K562 (cell line): Measurements from ENCODE around the gene RALGAPB. TPM values are rescaled to one million over a fixed set of nuclear protein-coding genes. Genes with fewer than 3 reads are reported as not detected.

Source experiments
- ATF6 ChIP-seq: sonication (generic); formaldehyde crosslinking; IDR thresholded peaks from 2 replicates; pipeline ENCODE4 v1.4.0; 2020; ENCODE audit warnings: mild to moderate bottlenecking, missing genetic modification reagents
- CC2D1A ChIP-seq: fragments of 450-650 bp; IDR thresholded peaks from 2 replicates; pipeline ENCODE4 v1.6.1; 2017; ENCODE audit warnings: mild to moderate bottlenecking
- CREB1 ChIP-seq, 2 experiments: sonication (generic) in 1 of 2; formaldehyde crosslinking in 1 of 2; IDR thresholded peaks; 2 replicates each; pipeline versions ENCODE4 v1.6.1 to v1.8.0; 2012 to 2022; ENCODE audit warnings: inconsistent platforms in 1 of 2, mild to moderate bottlenecking in 1 of 2, missing genetic modification reagents in 1 of 2, moderate library complexity in 1 of 2
- DPF2 ChIP-seq: fragments of 450-650 bp; IDR thresholded peaks from 2 replicates; pipeline ENCODE4 v1.6.1; 2016
- E4F1 ChIP-seq: fragments of 250-450 bp; sonication (Bioruptor Pico); IDR thresholded peaks from 2 replicates; pipeline ENCODE4 v1.5.0; 2021; ENCODE audit warnings: mild to moderate bottlenecking, borderline replicate concordance
- EP400 ChIP-seq: fragments of 450-650 bp; IDR thresholded peaks from 2 replicates; pipeline ENCODE4 v1.6.1; 2017; ENCODE audit warnings: antibody characterized with exemption, mild to moderate bottlenecking, moderate library complexity
- GATA2 ChIP-seq: sonication (generic); formaldehyde crosslinking; IDR thresholded peaks from 2 replicates; pipeline ENCODE4 v1.4.0; 2020; ENCODE audit warnings: mild to moderate bottlenecking, missing genetic modification reagents
- L3MBTL2 ChIP-seq: fragments of 450-650 bp; IDR thresholded peaks from 2 replicates; pipeline ENCODE4 v1.6.1; 2016; ENCODE audit warnings: mild to moderate bottlenecking, moderate library complexity
- MBD1 ChIP-seq: fragments of 250-450 bp; sonication (Bioruptor Pico); IDR thresholded peaks from 2 replicates; pipeline ENCODE4 v1.8.0; 2022; ENCODE audit warnings: inconsistent platforms
- NFXL1 ChIP-seq: fragments of 450-650 bp; formaldehyde crosslinking; IDR thresholded peaks from 2 replicates; pipeline ENCODE4 v1.4.0; 2021; ENCODE audit warnings: mild to moderate bottlenecking
- SRSF9 ChIP-seq: fragments of 200-400 bp; formaldehyde crosslinking; IDR thresholded peaks from 2 replicates; pipeline ENCODE4 v1.6.1; 2017; ENCODE audit warnings: low read depth, low read length, borderline replicate concordance
- XRCC3 ChIP-seq: fragments of 450-650 bp; IDR thresholded peaks from 2 replicates; pipeline ENCODE4 v1.6.1; 2017; ENCODE audit warnings: mild to moderate bottlenecking, moderate library complexity
- YY1 ChIP-seq, 3 experiments: IDR thresholded peaks; 2 replicates each; pipeline ENCODE4 v1.6.1; 2011; ENCODE audit warnings: low read length in 2 of 3, mild to moderate bottlenecking in 2 of 3, moderate library complexity in 2 of 3, borderline replicate concordance in 1 of 3, control low read depth in 1 of 3, low read depth in 1 of 3; ENCODE audit not compliant: insufficient read depth in 3 of 3, insufficient replicate concordance in 2 of 3, control insufficient read depth in 1 of 3, insufficient read length in 1 of 3; ENCODE audit errors: extremely low read depth in 1 of 3
- ZFP36 ChIP-seq: fragments of 150-350 bp; IDR thresholded peaks from 2 replicates; pipeline ENCODE4 v1.6.1; 2018; ENCODE audit warnings: low read length, low read depth; ENCODE audit not compliant: partially characterized antibody
- ZNF311 ChIP-seq: fragments of 250-450 bp; sonication (Bioruptor Pico); IDR thresholded peaks from 2 replicates; pipeline ENCODE4 v1.4.0; 2020; ENCODE audit warnings: mild to moderate bottlenecking, moderate library complexity
- ZNF507 ChIP-seq: conservative IDR thresholded peaks from 2 replicates; pipeline ENCODE4 v1.6.1; 2017; ENCODE audit warnings: missing genetic modification characterization, missing compliant biosample characterization
- ZNF512 ChIP-seq: IDR thresholded peaks from 2 replicates; pipeline ENCODE4 v1.6.1; 2016; ENCODE audit warnings: missing genetic modification characterization, missing compliant biosample characterization
- polyA plus RNA-seq, 8 experiments: library from polyadenylated mRNA; depleted of rRNA in 4 of 8; stranded (reverse) in 5 of 8; unstranded in 3 of 8; fragments of >200 nt; fragmentation: Nextera tagmentation in 2 of 8; fragmentation: Illumina TruSeq in 1 of 8; extraction: Ambion mirVana in 2 of 8; extraction: Trizol in 1 of 8; gene quantifications; 2 replicates each; pipeline versions ENCODE4 v1.2.1 to v1.2.3, GENCODE V29; 2011 to 2014; ENCODE audit warnings: inconsistent platforms in 1 of 8, missing spikeins in 1 of 8
- total RNA-seq, 7 experiments: library from RNA; depleted of rRNA in 6 of 7; stranded (reverse); fragments of >200 nt in 6 of 7; fragmentation: Illumina TruSeq in 2 of 7; extraction: Trizol in 2 of 7; gene quantifications; 2 replicates each; pipeline versions ENCODE4 v1.2.1 to v1.2.3, GENCODE V29; 2011 to 2021; ENCODE audit warnings: low replicate concordance in 1 of 7

RALGAPB gene
- total and polyA plus RNA-seq, 9 of the 15 experiments (the other 6 are each of a cell fraction or from before 2014, with no cell fraction given), result 4.3 to 25.6 (median 13.6) TPM

GRCh38 chr20:38434770-38435554 is 37.7 kb upstream of the RALGAPB start, which contains the start of gene SNHG17 (continued):
- TF ChIP-seq E4F1 (no peak), ZNF512 (tag) (no peak), L3MBTL2 (peak; percentile 94), EP400 (peak; percentile 100), GATA2 (CRISPR knock-in tag) (no peak; the same call in 1 of the 2 replicates), CREB1 (IDR thresholded peaks at IDR 0.05) (peak; percentile 93), CREB1 (CRISPR knock-in tag; IDR thresholded peaks at IDR 0.05) (peak; percentile 96), SRSF9 (no peak), DPF2 (peak; percentile 48; the same call in 1 of the 2 replicates), XRCC3 (no peak), ZFP36 (no peak), NFXL1 (CRISPR knock-in tag) (no peak), ATF6 (no peak), ZNF311 (CRISPR knock-in tag) (no peak), CC2D1A (peak; percentile 79), ZNF507 (tag) (no peak), YY1 (IDR thresholded peaks at IDR 0.05; ENCODE audit: borderline replicate concordance in 1 of 3, control insufficient read depth in 1 of 3, extremely low read depth in 1 of 3, insufficient read depth in 3 of 3, insufficient read length in 1 of 3, insufficient replicate concordance in 2 of 3, low read depth in 1 of 3, low read length in 2 of 3) (peak; percentile 31 to 85 (median 80)), MBD1 (CRISPR knock-in tag) (no peak)
